Hematopoietic multipotent progenitor cell treated with erythropoietin and hydrocortisone succinate and interleukin-3 and kit ligand, for 6 days (in vitro differentiated cells): Measurements from ENCODE around the gene PNPLA2.

Experiments used
- DNase-seq: peaks from one replicate; pipeline ENCODE4 v3.0.0-alpha.2; 2015

The PNPLA2 gene

GRCh38 chr11:832529-833113 lies 13.9 kb downstream of the PNPLA2 start, which contains the start of gene CD151:
Gene CD151, plus strand, starts transcription at chr11:832952. Its CDS starts 3,118 bp downstream, at chr11:836070.
- peak; percentile 74 for DNase-seq

- peak; percentile 70 for DNase-seq
Measured at GRCh38 chr11:833114-833791, 14.5 kb downstream of the PNPLA2 start.

- no peak for DNase-seq
Measured at GRCh38 chr11:833849-834311, 15.2 kb downstream of the PNPLA2 start.

GRCh38 chr11:834371-835316 lies 15.9 kb downstream of the PNPLA2 start:
- DNase-seq = peak; percentile 47

GRCh38 chr11:836274-836673 lies 17.6 kb downstream of the PNPLA2 start:
- no peak for DNase-seq

GRCh38 chr11:836700-837099 lies 18.0 kb downstream of the PNPLA2 start:
- no peak for DNase-seq

GRCh38 chr11:837189-837989 lies 18.7 kb downstream of the PNPLA2 start:
- DNase-seq = peak; percentile 68

- DNase-seq = no peak
Measured at GRCh38 chr11:837990-838307, 19.2 kb downstream of the PNPLA2 start.

GRCh38 chr11:838441-839279 lies 19.9 kb downstream of the PNPLA2 start:
- peak; percentile 54 for DNase-seq

GRCh38 chr11:839280-839623 lies 20.5 kb downstream of the PNPLA2 start:
- no peak for DNase-seq

GRCh38 chr11:839875-840617 lies 21.3 kb downstream of the PNPLA2 start:
- peak; percentile 50 for DNase-seq

GRCh38 chr11:841981-842369 lies 23.3 kb downstream of the PNPLA2 start:
- peak; percentile 55 for DNase-seq

- DNase-seq = peak; percentile 95
Measured at GRCh38 chr11:842370-843002, 23.8 kb downstream of the PNPLA2 start, which contains the start of the genes POLR2L and TSPAN4. Gene POLR2L, minus strand, starts transcription at chr11:842529. Its CDS starts 21 bp downstream, at chr11:842508. Gene TSPAN4, plus strand, starts transcription at chr11:842852. Its CDS starts 7,453 bp downstream, at chr11:850305.

- no peak for DNase-seq
Measured at GRCh38 chr11:843086-843734, 24.5 kb downstream of the PNPLA2 start.

- DNase-seq = peak; percentile 50
Measured at GRCh38 chr11:843818-844692, 25.3 kb downstream of the PNPLA2 start.

GRCh38 chr11:844693-845644 lies 26.3 kb downstream of the PNPLA2 start:
- DNase-seq = peak; percentile 94

GRCh38 chr11:845872-846495 lies 27.3 kb downstream of the PNPLA2 start:
- DNase-seq = peak; percentile 82
